Dermis microvascular lymphatic vessel endothelial cell (primary cell): ENCODE measurements around the gene KRI1. TPM values are rescaled to one million over a fixed set of nuclear protein-coding genes. Genes with fewer than 3 reads are reported as not detected.
"Not testable (repeated sequence)": the region's sequence is repeated elsewhere in the genome, so short reads cannot be mapped to it uniquely, and the experiment has no call there.

ENCODE experiments used
- DNase-seq, 2 donors: peaks; one replicate each; pipeline versions ENCODE4 v3.0.0 to v3.0.0-alpha.2; 2010; ENCODE audit warnings: low read depth in 2 of 2
- total RNA-seq: library from RNA; depleted of rRNA; stranded (reverse); fragments of >200 nt; gene quantifications from 2 replicates; pipeline ENCODE4 v1.2.1, GENCODE V29; 2014

Gene KRI1
- total RNA-seq, 1 donor from 2014 or later: 6.2 TPM

- DNase-seq: no peak
These were observed 15.5 kb downstream of the KRI1 start for GRCh38 chr19:10550336-10550735.

- no peak for DNase-seq
These were observed 16.1 kb downstream of the KRI1 start for GRCh38 chr19:10549733-10550132.

DNA sequence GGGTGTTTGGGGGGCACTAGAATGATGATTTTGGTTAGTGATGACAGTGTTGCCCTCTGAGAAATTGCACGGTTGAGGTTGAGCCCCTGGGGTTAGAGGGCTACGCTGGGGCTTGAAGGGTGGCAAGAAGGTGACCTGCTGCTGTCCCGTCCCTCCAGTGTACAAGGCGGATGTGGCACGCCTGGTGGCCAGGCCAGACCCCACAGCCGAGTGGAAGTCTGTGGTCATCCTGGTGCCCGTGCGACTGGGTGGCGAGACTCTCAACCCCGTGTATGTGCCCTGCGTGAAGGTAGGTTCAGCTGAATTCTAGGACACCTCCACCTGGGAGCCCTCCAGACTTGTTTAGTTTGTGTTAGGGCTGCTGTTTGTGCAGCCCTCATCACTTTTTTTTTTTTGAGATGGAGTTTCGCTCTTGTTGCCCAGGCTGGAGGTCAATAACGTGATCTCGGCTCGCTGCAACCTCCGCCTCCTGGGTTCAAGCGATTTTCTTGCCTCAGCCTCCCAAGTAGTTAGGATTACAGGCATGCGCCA is 17.0 kb downstream of the KRI1 start:
- DNase-seq: no peak

DNA sequence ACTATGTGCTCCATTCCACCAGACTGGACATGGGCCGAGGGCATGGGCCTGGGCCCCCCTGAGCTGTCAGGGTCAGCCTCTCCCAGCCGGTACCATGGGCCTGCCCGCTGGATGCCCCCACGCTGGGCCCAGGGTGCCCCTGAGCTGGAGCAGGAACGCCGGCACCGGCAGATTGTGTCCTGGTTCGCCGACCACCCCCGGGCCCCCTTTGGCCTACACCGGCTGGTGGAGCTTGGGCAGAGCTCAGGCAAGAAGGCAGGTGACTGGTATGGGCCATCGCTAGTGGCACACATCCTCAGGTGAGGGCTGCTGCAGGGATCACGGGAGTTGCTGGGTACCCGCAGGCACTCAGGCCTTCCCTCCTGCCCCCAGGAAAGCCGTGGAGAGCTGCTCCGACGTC is 19.0 kb downstream of the KRI1 start:
- no peak for DNase-seq

- DNase-seq: no peak
These were observed 21.0 kb downstream of the KRI1 start for GRCh38 chr19:10544753-10545251.

DNA sequence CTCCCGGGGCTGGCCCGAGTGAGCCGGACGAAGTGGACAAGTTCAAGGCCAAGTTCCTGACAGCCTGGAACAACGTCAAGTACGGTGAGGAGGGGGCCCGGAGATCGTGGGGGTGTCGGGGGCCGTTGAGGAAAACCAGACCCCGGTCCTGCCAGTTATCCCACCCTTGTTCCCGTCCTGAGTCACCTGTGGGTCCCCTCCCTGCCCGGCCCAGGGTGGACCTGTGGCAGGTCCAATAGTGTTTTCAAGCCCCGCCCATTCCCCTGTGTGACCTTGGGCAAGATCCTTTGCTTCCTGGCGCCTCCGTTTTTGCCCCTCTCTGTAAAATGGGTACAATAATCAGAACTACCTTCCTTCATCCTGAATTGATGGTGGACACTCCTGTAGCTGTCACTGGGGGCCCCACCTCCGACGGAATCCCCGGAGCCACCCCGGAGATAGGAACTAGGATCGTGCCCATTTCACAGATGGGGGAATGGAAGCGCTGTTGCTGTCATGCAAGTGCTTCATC is 21.5 kb downstream of the KRI1 start:
- no peak for DNase-seq

GRCh38 chr19:10543420-10544241 is 22.2 kb downstream of the KRI1 start, which contains the start of gene ATG4D:
ATG4D (plus strand) TSS chr19:10543904; CDS start chr19:10544091, 187 bp downstream.
- DNase-seq: peak in 1 of 2 donors; percentile 53

- DNase-seq: no peak
These were observed 22.8 kb downstream of the KRI1 start for GRCh38 chr19:10543059-10543419.

DNA sequence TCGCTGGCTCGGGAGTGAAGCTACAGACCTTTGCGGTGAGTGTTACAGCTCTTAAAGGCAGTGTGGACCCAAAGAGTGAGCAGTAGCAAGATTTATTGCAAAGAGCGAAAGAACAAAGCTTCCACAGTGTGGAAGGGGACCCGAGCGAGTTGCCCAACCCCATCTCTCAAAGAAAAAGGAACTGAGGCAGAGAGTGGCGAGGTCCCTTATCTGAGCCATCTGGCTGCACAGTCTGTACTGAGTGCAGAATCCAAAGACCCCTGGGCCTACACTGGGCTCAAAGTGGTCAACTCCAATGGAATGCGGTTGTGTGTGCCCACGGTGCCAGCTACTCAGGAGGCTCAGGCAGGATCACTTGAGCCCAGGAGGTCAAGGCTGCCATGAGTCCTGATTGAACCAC is 26.8 kb downstream of the KRI1 start:
- DNase-seq: not testable (repeated sequence)

GRCh38 chr19:10538204-10538983 is 27.4 kb downstream of the KRI1 start:
- DNase-seq: no peak

DNA sequence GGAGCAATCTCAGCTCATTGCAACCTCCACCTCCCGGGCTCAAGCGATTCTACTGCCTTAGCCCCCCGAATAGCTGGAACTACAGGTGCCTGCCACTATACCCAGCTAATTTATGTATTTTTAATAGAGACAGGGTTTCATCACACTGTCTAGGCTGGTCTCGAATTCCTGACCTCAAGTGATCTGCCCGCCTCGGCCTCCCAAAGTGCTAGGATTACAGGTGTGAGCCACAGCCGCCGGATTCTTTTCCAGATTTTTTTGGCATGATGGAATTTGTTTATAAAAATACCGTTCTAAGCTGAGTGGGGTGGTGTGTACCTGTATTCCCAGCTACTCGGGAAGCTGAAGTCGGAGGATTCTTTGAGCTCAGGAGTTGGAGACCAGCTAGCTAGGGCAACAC is 28.1 kb downstream of the KRI1 start:
- DNase-seq: no peak

DNA sequence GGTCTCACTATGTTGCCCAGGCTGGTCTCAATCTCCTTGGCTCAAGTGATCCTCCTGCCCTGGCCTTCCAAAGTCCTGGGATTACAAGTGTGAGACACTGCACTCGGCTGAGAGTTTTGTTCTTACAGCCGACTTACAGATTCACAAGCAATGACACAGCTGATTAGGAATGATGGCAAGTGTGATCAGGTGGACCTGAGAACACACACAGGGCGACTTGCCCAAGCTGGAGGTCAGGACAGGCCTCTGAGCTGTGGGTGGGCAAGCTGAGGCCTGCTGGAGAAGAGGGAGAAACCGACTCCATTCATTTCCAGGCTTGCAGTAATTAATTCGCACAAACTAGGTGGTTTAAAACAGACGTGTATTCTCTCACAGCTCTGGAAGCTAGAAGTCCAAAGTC is 30.2 kb downstream of the KRI1 start:
- DNase-seq: no peak

DNA sequence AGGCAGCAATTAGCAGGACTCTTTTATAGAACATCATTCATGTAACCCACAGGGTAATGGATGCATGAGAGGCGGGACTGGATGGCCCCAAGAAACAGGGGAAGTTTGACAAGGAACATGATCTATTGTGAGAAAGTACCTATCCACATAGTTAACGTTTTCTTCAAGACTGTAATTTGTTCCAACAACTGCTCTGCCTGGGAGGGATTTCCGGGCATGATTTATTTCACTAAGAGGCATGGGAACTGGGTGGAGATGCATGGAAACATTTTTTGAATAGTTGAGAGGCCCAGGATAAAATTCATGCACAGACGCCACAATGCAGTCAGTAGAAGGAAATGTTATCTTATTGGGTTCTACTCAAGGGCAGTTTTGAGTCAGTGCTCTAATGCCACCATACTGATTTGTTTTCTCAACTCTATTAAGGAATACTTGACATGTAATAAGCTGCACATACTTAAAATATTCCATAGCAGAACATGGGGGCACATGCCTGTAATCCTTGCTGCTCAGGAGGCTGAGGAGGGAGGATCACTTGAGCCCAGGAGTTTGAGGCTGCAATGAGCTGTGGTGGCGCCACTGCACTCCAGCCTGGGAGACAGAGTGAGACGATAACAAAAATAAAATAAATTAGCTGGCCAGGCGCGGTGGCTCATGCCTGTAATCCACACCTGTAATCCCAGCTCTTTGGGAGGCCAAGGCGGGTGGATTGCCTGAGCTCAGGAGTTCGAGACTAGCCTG is 32.0 kb downstream of the KRI1 start:
- DNase-seq: no peak

DNA sequence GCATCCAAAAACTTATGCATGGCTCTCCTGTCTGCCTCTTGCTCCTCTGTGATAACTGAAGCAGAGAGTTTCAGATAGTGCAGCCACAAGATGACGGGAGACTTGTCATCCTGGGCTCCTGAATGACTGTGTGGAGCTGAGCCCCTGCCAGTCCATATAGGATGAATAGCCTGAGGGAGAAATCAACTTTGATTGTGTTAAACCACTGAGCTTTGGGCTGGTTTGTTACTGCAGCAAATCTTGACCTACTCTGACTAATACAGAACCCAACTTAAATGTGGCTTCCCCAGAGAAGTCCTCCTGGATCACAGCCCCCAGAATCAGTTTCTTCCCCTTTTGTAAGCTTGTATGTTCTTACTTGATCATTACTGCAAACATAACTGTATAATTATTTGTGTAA is 33.4 kb downstream of the KRI1 start:
- no peak for DNase-seq

GRCh38 chr19:10526887-10527286 is 38.9 kb downstream of the KRI1 start:
- DNase-seq: not testable (repeated sequence)

DNA sequence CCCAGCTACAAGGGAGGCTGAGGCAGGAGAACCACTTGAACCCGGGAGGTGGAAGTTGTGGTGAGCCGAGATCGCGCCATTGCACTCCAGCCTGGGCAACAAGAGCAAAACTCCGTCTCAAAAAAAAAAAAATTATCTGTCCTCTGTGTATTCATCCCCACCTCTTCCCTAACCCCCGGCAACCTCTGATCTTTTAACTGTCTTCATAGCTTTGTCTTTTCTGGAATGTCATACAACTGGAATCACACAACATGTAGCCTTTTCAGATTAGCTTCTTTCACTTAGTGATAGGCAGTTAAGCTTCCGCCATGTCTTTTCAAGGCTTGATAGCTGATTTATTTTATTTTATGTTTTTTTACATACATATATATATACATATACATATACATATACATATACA is 40.2 kb downstream of the KRI1 start:
- no peak for DNase-seq

DNA sequence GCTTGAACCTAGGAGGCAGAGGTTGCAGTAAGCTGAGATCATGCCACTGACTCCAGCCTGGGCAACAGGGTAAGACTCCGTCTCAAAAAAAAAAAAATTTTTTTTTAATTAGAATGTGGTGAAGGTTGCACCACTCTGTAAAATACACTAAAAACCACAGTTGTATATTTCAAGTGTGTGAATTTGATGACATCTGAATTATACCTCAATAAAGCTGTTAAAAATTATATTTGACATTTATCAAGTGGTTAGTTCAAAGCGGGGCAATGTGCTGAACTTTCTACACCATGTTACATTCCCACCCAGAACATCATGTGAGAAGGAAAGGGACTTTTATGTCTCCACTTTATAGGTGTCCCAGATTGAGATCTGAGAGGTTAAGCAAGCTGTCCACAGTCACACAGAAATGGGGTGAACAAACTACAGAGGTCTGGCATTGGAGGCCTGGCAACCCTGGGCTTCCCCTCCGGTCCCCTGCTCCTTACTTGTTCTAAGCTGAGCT is 42.6 kb downstream of the KRI1 start:
- no peak for DNase-seq

- no peak for DNase-seq
These were observed 44.2 kb downstream of the KRI1 start for GRCh38 chr19:10521461-10522171.

GRCh38 chr19:10520652-10521318 is 45.0 kb downstream of the KRI1 start:
- DNase-seq: no peak

DNA sequence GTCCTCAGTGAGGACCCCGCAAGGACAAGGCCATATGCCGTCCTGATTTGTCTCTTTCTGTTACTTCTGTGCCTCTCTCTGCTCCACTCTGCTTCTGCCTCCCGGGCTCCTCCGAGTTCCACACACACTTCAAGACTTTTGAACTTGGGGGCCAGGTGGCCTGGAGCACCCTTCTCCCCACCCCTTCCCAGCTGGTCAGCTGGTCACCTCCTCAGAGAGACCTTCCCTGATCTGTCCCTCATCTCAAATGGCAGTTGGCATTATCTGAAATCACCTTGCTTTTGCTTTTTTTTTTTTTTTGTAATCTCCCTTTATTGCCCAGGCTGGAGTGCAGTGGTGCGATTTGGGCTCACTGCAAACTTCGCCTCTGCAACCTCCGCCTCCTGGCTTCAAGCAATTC is 46.4 kb downstream of the KRI1 start:
- no peak for DNase-seq
